Kidney epithelial cell (primary cell): ENCODE measurements around the gene AGAP3. TPM values are rescaled to one million over a fixed set of nuclear protein-coding genes. Genes with fewer than 3 reads are reported as not detected.

ENCODE experiments used
- DNase-seq: peaks from one replicate; pipeline ENCODE4 v3.0.0-alpha.2; 2010; ENCODE audit warnings: low read depth
- H3K27me3 ChIP-seq: 2 replicates; pipeline ENCODE4 v1.6.0; 2011; ENCODE audit warnings: low read length; ENCODE audit not compliant: control insufficient read depth, insufficient read depth
- H3K36me3 ChIP-seq: 2 replicates; pipeline ENCODE4 v1.5.1; 2011; ENCODE audit warnings: low read length; ENCODE audit not compliant: control insufficient read depth, insufficient read depth
- H3K4me3 ChIP-seq: 2 replicates; pipeline ENCODE4 v1.5.1; 2011; ENCODE audit warnings: low read depth, mild to moderate bottlenecking, control low read depth, low read length
- CTCF ChIP-seq: IDR thresholded peaks from 2 replicates; pipeline ENCODE4 v1.5.1; 2011; ENCODE audit warnings: mild to moderate bottlenecking, moderate library complexity, low read length, control low read depth, inconsistent platforms; ENCODE audit not compliant: insufficient read depth, poor library complexity, severe bottlenecking
- total RNA-seq: library from RNA; depleted of rRNA; stranded (reverse); fragments of >200 nt; gene quantifications from 2 replicates; pipeline ENCODE4 v1.2.3, GENCODE V29; 2015

AGAP3 gene
- total RNA-seq, 1 donor from 2014 or later, result 77.4 TPM

GRCh38 chr7:151191544-151191943 is 105.3 kb downstream of the AGAP3 start:
- TF ChIP-seq CTCF, result no peak
- H3K27me3 ChIP-seq, result peaks cover 38% of the 10 kb centered on the region
- H3K4me3 ChIP-seq, result no peak overlapping the region
- no peak for DNase-seq
- no peaks in the 10 kb centered on the region for H3K36me3 ChIP-seq

GRCh38 chr7:151192002-151192539 is 105.8 kb downstream of the AGAP3 start:
- no peak for DNase-seq
- no peak for TF ChIP-seq CTCF
- no peak overlapping the region for H3K4me3 ChIP-seq
- H3K36me3 ChIP-seq, result no peaks in the 10 kb centered on the region
- H3K27me3 ChIP-seq, result peaks cover 34% of the 10 kb centered on the region

GRCh38 chr7:151193203-151193978 is 107.1 kb downstream of the AGAP3 start:
- peaks cover 29% of the 10 kb centered on the region for H3K27me3 ChIP-seq
- H3K36me3 ChIP-seq, result no peaks in the 10 kb centered on the region
- no peak for TF ChIP-seq CTCF
- no peak overlapping the region for H3K4me3 ChIP-seq
- DNase-seq, result no peak

Other genes starting within 250 kb of the AGAP3 start
- gene AOC1, start 234.0 kb upstream of the AGAP3 start, total RNA-seq, result 0.68 and 1.0 TPM in 2 replicates
- gene KCNH2, start 108.2 kb upstream of the AGAP3 start, total RNA-seq, result 2.1 and 4.1 TPM in 2 replicates
- gene NOS3, start 95.5 kb upstream of the AGAP3 start, total RNA-seq, result 1.0 and 3.1 TPM in 2 replicates
- 0.55 and 2.1 TPM in 2 replicates for gene ATG9B, start 62.0 kb upstream of the AGAP3 start, total RNA-seq
- 36.8 and 37.1 TPM in 2 replicates for gene ABCB8, start 58.0 kb upstream of the AGAP3 start, total RNA-seq
- gene ASIC3, start 37.9 kb upstream of the AGAP3 start, total RNA-seq, result 0.04 and 0.41 TPM in 2 replicates
- 21.5 and 27.0 TPM in 2 replicates for gene CDK5, start 28.6 kb upstream of the AGAP3 start, total RNA-seq
- 166 and 201 TPM in 2 replicates for gene SLC4A2, start 26.9 kb upstream of the AGAP3 start, total RNA-seq
- 70.9 and 71.7 TPM in 2 replicates for gene FASTK, start 5.7 kb upstream of the AGAP3 start, total RNA-seq
- 46.3 and 66.0 TPM in 2 replicates for gene TMUB1, start 3.0 kb upstream of the AGAP3 start, total RNA-seq
- not detected in 2 replicates for gene GBX1, start 81.2 kb downstream of the AGAP3 start, total RNA-seq
- gene ASB10, start 100.8 kb downstream of the AGAP3 start, total RNA-seq, result not detected in 2 replicates
- not detected in 2 replicates for gene H2BK1, start 124.0 kb downstream of the AGAP3 start, total RNA-seq
- gene ABCF2, start 140.7 kb downstream of the AGAP3 start, total RNA-seq, result 75.4 and 78.9 TPM in 2 replicates
- gene CHPF2, start 146.0 kb downstream of the AGAP3 start, total RNA-seq, result 60.0 and 83.9 TPM in 2 replicates
- gene SMARCD3, start 162.2 kb downstream of the AGAP3 start, total RNA-seq, result 12.6 and 28.7 TPM in 2 replicates